A549 (cell line): ENCODE measurements around the gene PLCB1.

Experiments used
- HOXA7 ChIP-seq: fragments of 250-450 bp; sonication (Bioruptor Pico); IDR thresholded peaks from 2 replicates; pipeline ENCODE4 v1.5.0; 2020; ENCODE audit warnings: mild to moderate bottlenecking, moderate library complexity
- PHF8 ChIP-seq: fragments of 200-600 bp; sonication (generic); IDR thresholded peaks from 2 replicates; pipeline ENCODE4 v1.6.1; 2016; ENCODE audit warnings: low read depth, mild to moderate bottlenecking, antibody characterized with exemption, moderate library complexity, borderline replicate concordance
- POLR2A ChIP-seq: IDR thresholded peaks from 2 replicates; pipeline ENCODE4 v1.6.1; 2012; ENCODE audit warnings: mild to moderate bottlenecking, low read length
- RNF2 ChIP-seq: fragments of 200-600 bp; sonication (generic); IDR thresholded peaks from 2 replicates; pipeline ENCODE4 v1.6.1; 2016; ENCODE audit warnings: low read depth, mild to moderate bottlenecking, antibody characterized with exemption, moderate library complexity, borderline replicate concordance
- TF ChIP-seq, protein P1 (sequence below): fragments of >200 bp; sonication (Bioruptor Twin); formaldehyde crosslinking; IDR thresholded peaks from 3 replicates; pipeline ENCODE4 v1.5.1; 2016

DNA sequence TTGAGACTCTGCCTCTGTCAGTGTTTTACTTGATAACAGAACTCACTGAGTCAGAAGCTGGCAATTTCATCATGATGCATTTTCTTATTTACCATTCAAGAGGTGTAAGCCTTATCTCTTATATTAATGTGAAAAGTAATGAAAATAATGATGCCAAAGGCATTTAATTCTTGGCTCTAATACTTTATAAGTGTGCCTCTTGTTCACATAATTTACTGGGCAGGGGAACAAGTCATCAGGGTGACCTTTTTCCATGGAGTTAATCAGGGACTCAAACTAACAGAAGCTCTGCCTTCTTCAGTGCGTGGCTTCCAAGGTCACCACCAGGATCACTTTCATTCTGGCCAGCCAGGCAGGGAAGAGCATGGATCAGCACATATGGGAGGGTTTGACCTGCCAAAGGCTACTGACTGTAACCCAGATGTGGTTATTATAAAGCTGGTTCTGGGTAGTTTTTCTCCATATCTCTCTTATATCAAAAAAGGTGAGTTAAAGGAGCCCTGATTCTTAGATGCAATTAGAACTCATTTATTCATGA is 5.2 kb upstream of the PLCB1 start:
- TF ChIP-seq, protein P1, sequence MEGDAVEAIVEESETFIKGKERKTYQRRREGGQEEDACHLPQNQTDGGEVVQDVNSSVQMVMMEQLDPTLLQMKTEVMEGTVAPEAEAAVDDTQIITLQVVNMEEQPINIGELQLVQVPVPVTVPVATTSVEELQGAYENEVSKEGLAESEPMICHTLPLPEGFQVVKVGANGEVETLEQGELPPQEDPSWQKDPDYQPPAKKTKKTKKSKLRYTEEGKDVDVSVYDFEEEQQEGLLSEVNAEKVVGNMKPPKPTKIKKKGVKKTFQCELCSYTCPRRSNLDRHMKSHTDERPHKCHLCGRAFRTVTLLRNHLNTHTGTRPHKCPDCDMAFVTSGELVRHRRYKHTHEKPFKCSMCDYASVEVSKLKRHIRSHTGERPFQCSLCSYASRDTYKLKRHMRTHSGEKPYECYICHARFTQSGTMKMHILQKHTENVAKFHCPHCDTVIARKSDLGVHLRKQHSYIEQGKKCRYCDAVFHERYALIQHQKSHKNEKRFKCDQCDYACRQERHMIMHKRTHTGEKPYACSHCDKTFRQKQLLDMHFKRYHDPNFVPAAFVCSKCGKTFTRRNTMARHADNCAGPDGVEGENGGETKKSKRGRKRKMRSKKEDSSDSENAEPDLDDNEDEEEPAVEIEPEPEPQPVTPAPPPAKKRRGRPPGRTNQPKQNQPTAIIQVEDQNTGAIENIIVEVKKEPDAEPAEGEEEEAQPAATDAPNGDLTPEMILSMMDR, result no peak
- TF ChIP-seq RNF2 (no peak), PHF8 (no peak), HOXA7 (CRISPR knock-in tag) (no peak), POLR2A (no peak)
